GM12874 (cell line): ENCODE data around the gene SYPL2.

ENCODE experiments used
- CTCF ChIP-seq: IDR thresholded peaks from 2 replicates; pipeline ENCODE4 v1.5.1; 2011; ENCODE audit warnings: low read depth, mild to moderate bottlenecking, control low read depth, low read length, moderate library complexity; ENCODE audit not compliant: insufficient read depth

The SYPL2 gene

GRCh38 chr1:109466452-109467300 is at the start of gene SYPL2:
SYPL2 (plus strand) TSS chr1:109466546; CDS start chr1:109466844, 298 bp downstream.
- no peak for TF ChIP-seq CTCF

GRCh38 chr1:109423498-109423897 is 42.8 kb upstream of the SYPL2 start:
- TF ChIP-seq CTCF = no peak

- no peak for TF ChIP-seq CTCF
Observed at GRCh38 chr1:109425391-109426280, 40.7 kb upstream of the SYPL2 start.

GRCh38 chr1:109426281-109427170 is 39.8 kb upstream of the SYPL2 start, which contains the start of gene PSMA5:
PSMA5 (minus strand) TSS chr1:109426448; CDS start chr1:109426330, 118 bp downstream.
- TF ChIP-seq CTCF = no peak

- no peak for TF ChIP-seq CTCF
Observed at GRCh38 chr1:109427171-109427467, 39.2 kb upstream of the SYPL2 start.

GRCh38 chr1:109432336-109432735 is 34.0 kb upstream of the SYPL2 start:
- no peak for TF ChIP-seq CTCF
